ENCODE results near the gene SRPK2.

GRCh38 chr7:105228555-105228954, 160.2 kb downstream of the SRPK2 start:
- no peak for TF ChIP-seq POLR2A (IDR thresholded peaks at IDR 0.05)
- no peak for TF ChIP-seq CTCF (IDR thresholded peaks at IDR 0.05)
- no peak for TF ChIP-seq POLR2AphosphoS5 (IDR thresholded peaks at IDR 0.05)

All from breast epithelium (tissue), 3 donors.